Measurements from ENCODE around the gene MGMT.

Gene MGMT

GRCh38 chr10:129774082-129774735, 307.2 kb downstream of the MGMT start:
- no peak overlapping the region for H3K27ac ChIP-seq (replicated peaks)
- H3K27me3 ChIP-seq (ENCODE audit: insufficient read depth, poor library complexity, severe bottlenecking): no peaks in the 10 kb centered on the region
- TF ChIP-seq REST (IDR thresholded peaks at IDR 0.05; ENCODE audit: insufficient replicate concordance, low read depth) (no peak), GABPA (IDR thresholded peaks at IDR 0.05; ENCODE audit: low read depth) (no peak), POLR2AphosphoS5 (IDR thresholded peaks at IDR 0.05; ENCODE audit: low read depth) (no peak)
- no peak for DNase-seq (ENCODE audit: low read depth in 1 of 2, low spot score in 1 of 2)
- H3K4me3 ChIP-seq (replicated peaks; ENCODE audit: insufficient read depth, low read length): no peak overlapping the region

- TF ChIP-seq REST (IDR thresholded peaks at IDR 0.05; ENCODE audit: insufficient replicate concordance, low read depth) (no peak), GABPA (IDR thresholded peaks at IDR 0.05; ENCODE audit: low read depth) (no peak), POLR2AphosphoS5 (IDR thresholded peaks at IDR 0.05; ENCODE audit: low read depth) (no peak), CTCF (IDR thresholded peaks at IDR 0.05; ENCODE audit: insufficient read depth, low read length) (no peak), SPI1 (IDR thresholded peaks at IDR 0.05; ENCODE audit: borderline replicate concordance, low read depth) (no peak)
- Histone ChIP-seq H3K27ac (replicated peaks) (no peak overlapping the region), H3K4me3 (replicated peaks; ENCODE audit: insufficient read depth, low read length) (no peak overlapping the region), H3K27me3 (ENCODE audit: insufficient read depth, poor library complexity, severe bottlenecking) (no peaks in the 10 kb centered on the region)
- DNase-seq (ENCODE audit: low read depth in 1 of 2, low spot score in 1 of 2): no peak
Observed at GRCh38 chr10:129774736-129775401, 307.8 kb downstream of the MGMT start.

GRCh38 chr10:129775681-129776080, 308.6 kb downstream of the MGMT start:
- Histone ChIP-seq H3K4me3 (replicated peaks; ENCODE audit: insufficient read depth, low read length) (no peak overlapping the region), H3K27ac (replicated peaks) (no peak overlapping the region), H3K27me3 (ENCODE audit: insufficient read depth, poor library complexity, severe bottlenecking) (no peaks in the 10 kb centered on the region)
- TF ChIP-seq GABPA (IDR thresholded peaks at IDR 0.05; ENCODE audit: low read depth) (no peak), POLR2AphosphoS5 (IDR thresholded peaks at IDR 0.05; ENCODE audit: low read depth) (no peak), SPI1 (IDR thresholded peaks at IDR 0.05; ENCODE audit: borderline replicate concordance, low read depth) (no peak), REST (IDR thresholded peaks at IDR 0.05; ENCODE audit: insufficient replicate concordance, low read depth) (no peak), CTCF (IDR thresholded peaks at IDR 0.05; ENCODE audit: insufficient read depth, low read length) (no peak)
- DNase-seq (ENCODE audit: low read depth in 1 of 2, low spot score in 1 of 2): no peak
